ENCODE measurements around the gene HBQ1.
"Not testable (repeated sequence)": the region's sequence is repeated elsewhere in the genome, so short reads cannot be mapped to it uniquely, and the experiment has no call there.

Gene HBQ1

GRCh38 chr16:160691-161190 is 19.5 kb upstream of the HBQ1 start:
- no peak for DNase-seq (ENCODE audit: low read depth)

- DNase-seq (ENCODE audit: low read depth), result no peak
These were observed 17.8 kb upstream of the HBQ1 start for GRCh38 chr16:162271-162991.

- not testable (repeated sequence) for DNase-seq (ENCODE audit: low read depth)
These were observed 17.1 kb upstream of the HBQ1 start for GRCh38 chr16:163139-163538.

GRCh38 chr16:163696-164095 is 16.6 kb upstream of the HBQ1 start:
- not testable (repeated sequence) for DNase-seq (ENCODE audit: low read depth)

GRCh38 chr16:164134-164823 is 16.0 kb upstream of the HBQ1 start:
- DNase-seq (ENCODE audit: low read depth), result not testable (repeated sequence)

- no peak for DNase-seq (ENCODE audit: low read depth)
These were observed 15.3 kb upstream of the HBQ1 start for GRCh38 chr16:164827-165538.

- DNase-seq (ENCODE audit: low read depth), result no peak
These were observed 14.5 kb upstream of the HBQ1 start, which contains the start of gene HBM for GRCh38 chr16:165539-166374. Gene HBM (plus strand): TSS chr16:165978. CDS start chr16:165998, 20 bp downstream.

GRCh38 chr16:166375-167121 is 13.7 kb upstream of the HBQ1 start:
- DNase-seq (ENCODE audit: low read depth), result no peak

GRCh38 chr16:167122-167690 is 13.1 kb upstream of the HBQ1 start:
- DNase-seq (ENCODE audit: low read depth), result no peak

GRCh38 chr16:168424-168823 is 11.8 kb upstream of the HBQ1 start:
- no peak for DNase-seq (ENCODE audit: low read depth)

- DNase-seq (ENCODE audit: low read depth), result no peak
These were observed 11.2 kb upstream of the HBQ1 start for GRCh38 chr16:169014-169413.

- DNase-seq (ENCODE audit: low read depth), result not testable (repeated sequence)
These were observed 10.2 kb upstream of the HBQ1 start for GRCh38 chr16:170088-170507.

- no peak for DNase-seq (ENCODE audit: low read depth)
These were observed 9.5 kb upstream of the HBQ1 start for GRCh38 chr16:170788-171187.

GRCh38 chr16:172374-172941 is 7.8 kb upstream of the HBQ1 start, which contains the start of gene HBA2:
Gene HBA2 (plus strand): TSS chr16:172876. CDS start chr16:172913, 37 bp downstream.
- DNase-seq (ENCODE audit: low read depth), result not testable (repeated sequence)

- DNase-seq (ENCODE audit: low read depth), result not testable (repeated sequence)
These were observed 6.9 kb upstream of the HBQ1 start for GRCh38 chr16:173211-173854.

GRCh38 chr16:173928-174769 is 6.1 kb upstream of the HBQ1 start:
- not testable (repeated sequence) for DNase-seq (ENCODE audit: low read depth)

- DNase-seq (ENCODE audit: low read depth), result no peak
These were observed 5.0 kb upstream of the HBQ1 start for GRCh38 chr16:175011-175949.

- not testable (repeated sequence) for DNase-seq (ENCODE audit: low read depth)
These were observed 4.3 kb upstream of the HBQ1 start for GRCh38 chr16:176006-176405.
